HG02938 (cell line): ENCODE results near the gene ZNF513.
"Not testable (repeated sequence)": the region's sequence is repeated elsewhere in the genome, so short reads cannot be mapped to it uniquely, and the experiment has no call there.

Experiments
- ATAC-seq: cut with Tn5 transposase; IDR thresholded peaks from one replicate; pipeline ENCODE4 v1.9.1; 2021; ENCODE audit warnings: mild to moderate bottlenecking, moderate library complexity; ENCODE audit not compliant: unreplicated experiment

Gene ZNF513

GRCh38 chr2:27380626-27381545, at the start of gene ZNF513:
Gene ZNF513 (minus strand): TSS chr2:27380734. CDS start chr2:27380526, 208 bp downstream.
- peak; percentile 77 for ATAC-seq

DNA sequence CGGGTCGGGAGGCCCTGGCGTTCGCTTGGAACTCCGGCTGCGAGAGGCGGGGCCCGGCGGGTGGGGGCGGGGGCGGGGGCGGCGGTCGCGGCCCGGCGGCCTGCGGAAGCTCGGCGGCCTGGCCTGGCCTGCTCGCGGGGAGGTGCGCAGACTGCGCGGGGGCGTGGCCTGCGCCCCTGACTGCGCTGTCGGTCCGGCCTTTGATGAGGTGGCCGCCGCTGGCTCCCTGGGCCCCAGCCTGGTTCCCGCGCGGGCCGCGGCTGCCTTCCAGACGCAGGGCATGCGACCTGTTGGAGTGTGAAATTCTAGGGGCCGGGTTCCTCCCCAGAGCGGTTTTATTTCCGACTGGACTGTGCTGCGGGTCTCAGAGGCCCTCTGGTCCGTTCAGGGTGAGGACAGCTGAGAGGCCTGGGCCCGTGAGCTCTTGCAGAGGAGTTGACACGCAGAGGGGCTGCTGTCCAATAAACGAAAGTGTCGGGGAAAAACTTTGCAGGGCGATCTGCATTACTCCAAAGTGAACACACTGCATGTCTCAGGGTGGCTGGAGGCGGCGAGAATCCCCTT, 48.5 kb upstream of the ZNF513 start:
- peak; percentile 53 for ATAC-seq

GRCh38 chr2:27428213-27428977, 47.9 kb upstream of the ZNF513 start, which contains the start of gene NRBP1:
Gene NRBP1 (plus strand): TSS chr2:27428631. CDS start chr2:27433274, 4,643 bp downstream.
- peak; percentile 85 for ATAC-seq

DNA sequence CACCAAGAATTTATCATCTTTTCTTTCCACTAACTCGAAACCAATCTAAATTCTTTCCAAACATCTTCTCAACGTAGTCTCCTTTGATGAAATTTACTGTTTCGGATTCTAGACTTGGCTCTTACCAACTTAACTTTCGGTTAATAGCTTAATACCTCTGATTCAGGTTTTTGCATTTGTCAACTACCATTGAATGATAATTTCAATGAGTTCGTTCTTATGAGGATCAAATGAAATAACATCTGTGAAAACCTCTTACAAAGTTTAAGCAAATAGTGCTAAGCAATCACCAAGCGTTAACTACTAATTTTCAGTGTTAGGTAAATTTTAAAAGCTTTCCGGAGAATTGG, 47.3 kb upstream of the ZNF513 start:
- ATAC-seq: no peak

DNA sequence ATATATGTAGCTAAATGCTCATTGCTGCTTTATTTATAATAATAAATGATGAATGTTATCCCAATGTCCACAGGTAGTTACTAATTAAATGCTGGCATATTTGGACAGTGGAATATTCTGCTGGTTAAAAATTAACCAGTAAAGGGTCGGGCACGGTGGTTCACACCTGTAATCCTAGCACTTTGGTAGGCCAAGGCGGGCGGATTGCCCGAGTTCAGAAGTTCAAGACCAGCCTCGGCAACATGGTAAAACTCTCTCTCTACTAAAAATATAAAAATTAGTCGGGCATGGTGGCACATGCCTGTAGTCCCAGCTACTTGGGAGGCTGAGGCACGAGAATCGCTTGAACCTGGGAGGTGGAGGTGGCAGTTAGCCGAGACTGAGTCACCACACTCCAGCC, 44.5 kb upstream of the ZNF513 start:
- ATAC-seq: not testable (repeated sequence)

DNA sequence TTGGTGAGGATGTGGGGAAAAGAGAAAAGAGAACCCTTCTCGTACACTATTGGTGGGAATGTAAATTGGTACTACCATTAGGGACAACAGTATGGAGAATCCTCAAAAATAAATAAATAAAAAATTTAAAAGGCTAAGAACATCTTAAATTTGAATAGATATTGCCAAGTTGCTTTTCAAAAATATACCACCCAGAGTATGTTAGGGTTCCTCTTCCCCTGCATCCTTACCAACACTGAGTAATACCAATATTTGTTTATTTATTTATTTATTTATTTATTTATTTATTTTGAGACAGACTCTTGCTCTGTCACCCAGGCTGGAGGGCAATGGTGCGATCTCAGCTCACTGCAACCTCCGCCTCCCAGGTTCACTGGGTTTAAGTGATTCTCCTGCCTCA, 42.4 kb upstream of the ZNF513 start:
- no peak for ATAC-seq

GRCh38 chr2:27421660-27422250, 41.2 kb upstream of the ZNF513 start:
- no peak for ATAC-seq

DNA sequence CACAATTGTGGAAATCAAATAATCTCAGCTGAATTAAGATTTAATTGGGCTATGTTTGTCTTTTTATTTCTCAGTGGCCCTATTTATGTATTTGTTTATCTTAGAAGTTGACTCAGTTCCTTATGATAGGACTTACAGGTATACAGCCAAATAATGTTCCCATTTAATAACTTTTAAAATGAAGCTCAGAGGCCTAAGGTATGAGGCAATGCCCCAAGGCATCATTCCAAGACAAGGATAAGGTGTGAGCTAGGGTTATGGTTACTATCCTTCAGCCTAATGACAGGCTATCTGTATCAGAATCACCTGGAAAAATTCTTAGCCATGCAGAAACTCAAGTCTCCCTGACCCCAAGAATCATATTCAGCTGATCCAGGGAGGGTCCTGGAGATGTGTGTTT, 40.5 kb upstream of the ZNF513 start:
- no peak for ATAC-seq

GRCh38 chr2:27416151-27416550, 35.6 kb upstream of the ZNF513 start:
- ATAC-seq: no peak

GRCh38 chr2:27412419-27413152, 32.1 kb upstream of the ZNF513 start:
- no peak for ATAC-seq

DNA sequence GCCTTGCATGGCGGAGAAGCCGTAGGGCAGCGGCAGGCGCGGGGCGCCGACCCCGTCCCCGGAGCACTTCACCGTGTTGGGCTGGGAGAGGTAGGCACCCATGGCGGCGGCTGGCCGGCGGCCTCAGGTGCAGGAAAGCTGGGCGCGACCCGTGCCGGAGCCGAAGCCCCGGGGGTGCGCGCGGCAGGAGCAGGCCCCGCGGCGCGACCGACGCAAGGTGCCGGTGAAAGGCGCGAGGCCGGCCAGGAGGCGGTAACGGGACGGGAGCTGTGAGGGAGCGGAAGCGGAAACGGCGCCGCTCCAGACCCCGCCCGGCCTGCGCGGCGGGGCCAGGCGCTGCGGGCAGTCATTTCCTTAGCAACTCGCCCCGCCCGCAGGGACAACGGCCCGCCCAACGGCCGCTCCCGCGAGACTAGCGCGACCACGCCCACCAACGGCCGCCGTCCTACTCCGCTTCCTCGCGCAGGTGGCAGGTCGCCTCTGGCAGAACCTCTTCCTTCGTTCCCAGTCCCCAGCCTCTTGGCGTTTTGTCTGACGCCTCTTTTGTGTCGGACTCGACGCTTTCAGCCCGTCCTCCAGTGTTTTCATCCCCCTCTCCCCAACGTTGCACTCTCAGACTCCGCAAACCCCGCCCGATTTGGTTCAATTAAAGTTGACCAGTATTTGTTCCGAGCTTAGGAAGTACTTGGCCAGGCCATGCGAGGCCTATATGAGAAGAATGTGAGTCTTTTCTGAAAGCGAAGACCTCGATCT, 29.0 kb upstream of the ZNF513 start, which contains the start of gene PPM1G:
Gene PPM1G (minus strand): TSS at position 271 of the 753 bp plus-strand sequence. CDS start 169 bp downstream, at position 102.
- ATAC-seq: peak; percentile 90

DNA sequence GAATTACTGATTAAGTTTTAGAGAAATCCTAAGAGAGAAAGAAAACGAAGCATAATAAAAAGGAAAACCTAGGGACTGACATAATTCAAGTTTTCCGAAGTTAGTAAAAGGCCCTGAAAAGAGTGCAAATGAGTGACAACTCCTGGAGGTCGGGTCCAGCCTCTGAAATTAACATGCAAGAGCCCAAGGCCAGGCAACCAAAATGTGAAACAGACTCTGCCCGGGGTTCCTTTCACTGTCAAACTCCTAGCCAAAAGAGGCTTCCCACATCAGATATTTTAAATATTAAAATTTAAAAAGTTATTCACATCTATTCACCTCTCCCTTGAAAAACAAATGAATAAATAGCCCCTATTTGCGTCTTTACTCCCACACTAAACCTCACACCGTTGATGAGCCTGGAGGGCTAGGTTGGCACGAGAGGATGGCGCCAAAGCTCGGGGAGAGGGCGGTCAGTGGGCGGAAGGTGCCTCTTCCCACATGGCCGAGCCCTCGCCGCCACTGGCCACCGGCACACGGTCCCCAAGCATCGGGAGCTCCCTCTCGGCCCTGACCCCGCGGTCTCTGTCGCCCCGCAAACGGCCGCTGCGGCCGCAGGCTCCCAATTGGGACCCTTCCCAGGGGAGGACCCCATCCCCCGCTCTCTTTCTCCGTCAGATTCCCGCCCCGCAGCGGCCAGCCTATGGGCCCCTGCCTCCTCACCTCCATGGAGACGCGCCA, 28.2 kb upstream of the ZNF513 start:
- ATAC-seq: peak; percentile 45

GRCh38 chr2:27407798-27408491, 27.4 kb upstream of the ZNF513 start:
- no peak for ATAC-seq

DNA sequence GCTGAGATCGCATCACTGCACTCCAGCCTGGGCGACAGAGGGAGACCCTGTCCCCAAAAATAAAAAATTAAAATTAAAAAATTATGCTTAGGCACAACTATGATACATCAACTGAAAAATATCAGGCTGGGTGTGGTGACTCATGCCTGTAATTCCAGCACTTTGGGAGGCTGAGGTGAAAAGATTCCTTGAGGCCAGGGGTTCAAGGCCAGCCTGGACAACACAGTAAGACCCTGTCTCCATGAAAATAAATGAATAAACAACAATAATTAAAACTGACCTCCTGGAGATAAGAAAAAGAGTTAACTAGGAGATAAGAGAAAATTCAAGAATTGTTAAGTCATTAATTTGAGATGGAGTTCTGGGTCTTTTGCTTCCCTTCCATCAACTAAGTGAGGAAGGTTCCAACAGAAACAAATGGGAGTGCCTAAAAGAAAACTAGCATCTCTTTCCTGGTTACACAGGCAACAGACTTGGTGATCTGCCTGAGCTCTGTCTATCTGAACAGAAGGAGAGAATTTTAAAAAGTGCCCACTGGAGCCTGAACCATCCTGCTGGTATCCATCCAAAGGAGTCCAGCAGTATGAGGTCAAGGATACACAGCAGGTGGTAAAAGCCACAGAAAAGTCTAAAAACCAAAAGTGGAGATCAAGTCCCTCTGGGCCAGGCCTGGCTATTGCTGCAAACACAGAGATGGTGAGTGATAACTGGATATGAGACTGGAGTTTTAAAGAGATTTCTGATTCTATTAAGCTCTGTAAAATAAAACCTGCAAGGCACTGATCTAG, 20.0 kb upstream of the ZNF513 start:
- ATAC-seq: no peak

GRCh38 chr2:27398962-27399361, 18.4 kb upstream of the ZNF513 start:
- ATAC-seq: no peak

DNA sequence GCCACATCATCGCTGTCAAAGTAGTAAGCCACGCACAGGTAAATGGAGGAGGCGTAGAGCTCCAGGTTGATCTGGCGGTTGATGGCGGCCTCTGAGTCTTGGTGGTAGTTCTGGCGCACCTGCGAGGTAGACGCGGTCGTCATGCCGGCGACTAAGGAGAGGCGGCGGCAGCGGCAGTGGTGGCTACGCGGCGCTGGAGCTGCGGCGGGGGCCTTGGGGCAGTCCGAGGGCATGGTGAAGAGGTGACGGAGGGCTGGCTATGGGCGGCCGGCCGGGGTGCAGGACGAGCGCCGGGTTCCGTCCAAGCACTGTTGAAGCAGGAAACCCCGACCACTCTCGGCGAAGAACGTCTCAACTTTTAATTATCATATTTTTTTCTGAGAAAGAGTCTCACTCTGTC, 12.7 kb upstream of the ZNF513 start:
- no peak for ATAC-seq

DNA sequence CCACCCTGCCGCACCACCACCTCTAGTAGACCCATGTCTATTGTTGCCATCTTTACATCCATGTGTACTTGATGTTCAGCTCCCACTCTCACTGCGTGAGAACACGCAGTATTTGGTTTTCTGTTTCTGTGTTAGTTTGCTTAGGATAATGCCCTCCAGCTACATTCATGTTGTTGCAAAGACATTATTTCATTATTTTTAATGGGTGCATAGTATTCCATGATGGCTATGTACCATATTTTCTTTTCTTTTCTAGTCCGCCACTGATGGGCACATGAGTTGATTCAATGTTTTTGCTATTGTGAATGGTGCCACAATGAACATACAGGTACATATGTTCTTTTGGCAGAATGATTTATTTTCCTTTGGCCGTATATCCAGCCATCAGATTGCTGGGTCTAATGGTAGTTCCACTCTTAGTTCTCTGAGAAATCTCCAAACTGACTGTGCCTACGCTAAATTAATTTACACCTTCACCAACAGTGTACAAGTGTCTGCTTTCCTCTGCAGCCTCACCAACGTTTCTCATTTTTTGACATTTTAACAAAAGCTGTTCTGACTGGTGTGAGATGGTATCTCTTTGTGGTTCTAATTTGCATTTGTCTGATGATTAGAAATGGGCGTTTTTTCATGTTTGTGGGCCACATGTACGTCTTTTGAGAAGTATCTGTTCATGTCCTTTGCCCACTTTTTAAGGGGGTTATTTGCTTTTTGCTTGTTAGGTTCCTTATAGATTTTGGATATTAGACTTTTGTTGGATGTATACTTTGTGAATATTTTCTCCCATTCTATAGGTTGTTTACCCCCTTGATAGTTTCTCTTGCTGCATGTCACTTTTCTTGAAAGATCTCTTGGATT, 10.5 kb upstream of the ZNF513 start:
- ATAC-seq: no peak
